HG03457 (cell line): ENCODE data around the gene PI4K2A.

Source experiments
- ATAC-seq: cut with Tn5 transposase; IDR thresholded peaks from one replicate; pipeline ENCODE4 v1.9.1; 2021; ENCODE audit warnings: moderate number of reproducible peaks; ENCODE audit not compliant: unreplicated experiment

The PI4K2A gene

DNA sequence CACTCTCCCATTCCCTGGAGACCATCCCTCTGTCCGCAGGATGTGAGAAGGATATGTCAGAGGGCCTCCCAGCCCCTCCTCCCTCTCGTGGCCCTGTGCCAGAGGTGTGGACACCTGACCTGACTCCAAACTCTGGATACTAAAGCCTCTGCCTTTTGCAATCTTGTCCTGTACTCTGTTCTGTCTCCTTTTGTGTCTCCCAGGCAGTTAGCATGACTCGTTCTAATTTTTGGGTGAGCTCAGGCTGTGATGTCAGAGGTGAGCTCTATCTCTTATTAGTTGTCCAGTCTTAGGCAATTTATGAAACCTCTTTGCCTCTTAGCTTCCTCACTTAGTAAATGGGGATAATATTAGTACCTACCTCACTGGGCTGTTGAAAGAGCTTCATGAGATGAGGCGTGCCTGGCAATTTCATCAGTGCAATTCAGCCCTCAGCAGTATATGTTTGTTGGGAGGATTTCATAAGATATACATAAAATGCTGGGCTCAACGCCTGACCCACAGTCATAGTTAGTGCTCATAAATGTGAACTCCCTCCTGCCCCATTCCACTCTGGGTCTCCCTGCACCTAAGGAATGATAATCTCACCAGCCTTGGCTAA lies 84.0 kb downstream of the PI4K2A start:
- ATAC-seq, result no peak
